Measurements from ENCODE around the gene ST3GAL3. TPM values are rescaled to one million over a fixed set of nuclear protein-coding genes. Genes with fewer than 3 reads are reported as not detected.

Gene ST3GAL3
- polyA plus RNA-seq, 2 of the 4 experiments (the other 2 are of a cell fraction): 2.5 to 4.0 TPM

- no peak for FAIRE-seq
- POLR2A ChIA-PET: no interaction called here
Observed at GRCh38 chr1:43722810-43723209, 15.5 kb downstream of the ST3GAL3 start.

GRCh38 chr1:43729816-43730463, 22.6 kb downstream of the ST3GAL3 start:
- WGBS (ENCODE audit: missing lambda C conversion rate): 90% methylated on average over 4 of the region's 4 CpGs
- Histone ChIP-seq H3K27ac (no peak overlapping the region), H3K4me3 (no peak overlapping the region), H3K4me2 (no peak overlapping the region), H3K4me1 (no peaks in the 10 kb centered on the region), H3K9me3 (no peaks in the 10 kb centered on the region)
- ATAC-seq (no peak), FAIRE-seq (no peak), DNase-seq (ENCODE audit: low read depth in 1 of 2, low spot score in 1 of 2) (no peak)
- no peak for TF ChIP-seq CEBPB (IDR thresholded peaks at IDR 0.05)
- TF ChIP-seq CBX8 (IDR thresholded peaks at IDR 0.05): no peak
- TF ChIP-seq, protein P1, sequence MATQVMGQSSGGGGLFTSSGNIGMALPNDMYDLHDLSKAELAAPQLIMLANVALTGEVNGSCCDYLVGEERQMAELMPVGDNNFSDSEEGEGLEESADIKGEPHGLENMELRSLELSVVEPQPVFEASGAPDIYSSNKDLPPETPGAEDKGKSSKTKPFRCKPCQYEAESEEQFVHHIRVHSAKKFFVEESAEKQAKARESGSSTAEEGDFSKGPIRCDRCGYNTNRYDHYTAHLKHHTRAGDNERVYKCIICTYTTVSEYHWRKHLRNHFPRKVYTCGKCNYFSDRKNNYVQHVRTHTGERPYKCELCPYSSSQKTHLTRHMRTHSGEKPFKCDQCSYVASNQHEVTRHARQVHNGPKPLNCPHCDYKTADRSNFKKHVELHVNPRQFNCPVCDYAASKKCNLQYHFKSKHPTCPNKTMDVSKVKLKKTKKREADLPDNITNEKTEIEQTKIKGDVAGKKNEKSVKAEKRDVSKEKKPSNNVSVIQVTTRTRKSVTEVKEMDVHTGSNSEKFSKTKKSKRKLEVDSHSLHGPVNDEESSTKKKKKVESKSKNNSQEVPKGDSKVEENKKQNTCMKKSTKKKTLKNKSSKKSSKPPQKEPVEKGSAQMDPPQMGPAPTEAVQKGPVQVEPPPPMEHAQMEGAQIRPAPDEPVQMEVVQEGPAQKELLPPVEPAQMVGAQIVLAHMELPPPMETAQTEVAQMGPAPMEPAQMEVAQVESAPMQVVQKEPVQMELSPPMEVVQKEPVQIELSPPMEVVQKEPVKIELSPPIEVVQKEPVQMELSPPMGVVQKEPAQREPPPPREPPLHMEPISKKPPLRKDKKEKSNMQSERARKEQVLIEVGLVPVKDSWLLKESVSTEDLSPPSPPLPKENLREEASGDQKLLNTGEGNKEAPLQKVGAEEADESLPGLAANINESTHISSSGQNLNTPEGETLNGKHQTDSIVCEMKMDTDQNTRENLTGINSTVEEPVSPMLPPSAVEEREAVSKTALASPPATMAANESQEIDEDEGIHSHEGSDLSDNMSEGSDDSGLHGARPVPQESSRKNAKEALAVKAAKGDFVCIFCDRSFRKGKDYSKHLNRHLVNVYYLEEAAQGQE (IDR thresholded peaks at IDR 0.05): no peak
- TF ChIP-seq FOXS1 (CRISPR knock-in tag; IDR thresholded peaks at IDR 0.05): no peak
- TF ChIP-seq GATA3 (IDR thresholded peaks at IDR 0.05; ENCODE audit: borderline replicate concordance): no peak
- no peak for TF ChIP-seq SREBF2 (IDR thresholded peaks at IDR 0.05)
- no peak for TF ChIP-seq POLR2A (IDR thresholded peaks at IDR 0.05; ENCODE audit: low read length)
- no peak for TF ChIP-seq PHF8 (IDR thresholded peaks at IDR 0.05; ENCODE audit: borderline replicate concordance, low read depth)
- TF ChIP-seq JUNB (IDR thresholded peaks at IDR 0.05): no peak
- no peak for TF ChIP-seq MAFK (IDR thresholded peaks at IDR 0.05; ENCODE audit: partially characterized antibody)
- TF ChIP-seq BCL3 (IDR thresholded peaks at IDR 0.05): no peak
- POLR2A ChIA-PET: no interaction called here
- CTCF ChIA-PET: no interaction called here

More at GRCh38 chr1:43722810-43723209, 15.5 kb downstream of the ST3GAL3 start:
- DNase-seq (ENCODE audit: low read depth in 1 of 2, low spot score in 1 of 2) (no peak), ATAC-seq (no peak)
- Histone ChIP-seq H3K4me2 (no peak overlapping the region), H3K4me3 (no peak overlapping the region), H3K27ac (no peak overlapping the region), H3K9me3 (no peaks in the 10 kb centered on the region), H3K4me1 (no peaks in the 10 kb centered on the region)
- no peak for TF ChIP-seq FOSL2 (IDR thresholded peaks at IDR 0.05)
- no peak for TF ChIP-seq FOSL2 (CRISPR knock-in tag; IDR thresholded peaks at IDR 0.05)
- TF ChIP-seq USF2 (IDR thresholded peaks at IDR 0.05): no peak
- no peak for TF ChIP-seq POLR2A (IDR thresholded peaks at IDR 0.05; ENCODE audit: low read length)
- TF ChIP-seq MAZ (IDR thresholded peaks at IDR 0.05; ENCODE audit: borderline replicate concordance, low read depth, low read length): no peak
- no peak for TF ChIP-seq HEYL (CRISPR knock-in tag; IDR thresholded peaks at IDR 0.05)
- no peak for TF ChIP-seq HES2 (IDR thresholded peaks at IDR 0.05)
- no peak for TF ChIP-seq CBX2 (IDR thresholded peaks at IDR 0.05; ENCODE audit: borderline replicate concordance, low read depth)
- TF ChIP-seq RAD21 (conservative IDR thresholded peaks at IDR 0.05 in 1 of 2, IDR thresholded peaks at IDR 0.05 in 1 of 2): no peak
- no peak for TF ChIP-seq EHMT2 (IDR thresholded peaks at IDR 0.05; ENCODE audit: low read depth)
- 96% methylated on average over 2 of the region's 2 CpGs for WGBS (ENCODE audit: missing lambda C conversion rate)
- CTCF ChIA-PET: no interaction called here
